ENCODE data around the gene CCDC148. TPM values are rescaled to one million over a fixed set of nuclear protein-coding genes. Genes with fewer than 3 reads are reported as not detected.

The CCDC148 gene
- polyA plus RNA-seq, 1 experiment = 0.22 TPM

DNA sequence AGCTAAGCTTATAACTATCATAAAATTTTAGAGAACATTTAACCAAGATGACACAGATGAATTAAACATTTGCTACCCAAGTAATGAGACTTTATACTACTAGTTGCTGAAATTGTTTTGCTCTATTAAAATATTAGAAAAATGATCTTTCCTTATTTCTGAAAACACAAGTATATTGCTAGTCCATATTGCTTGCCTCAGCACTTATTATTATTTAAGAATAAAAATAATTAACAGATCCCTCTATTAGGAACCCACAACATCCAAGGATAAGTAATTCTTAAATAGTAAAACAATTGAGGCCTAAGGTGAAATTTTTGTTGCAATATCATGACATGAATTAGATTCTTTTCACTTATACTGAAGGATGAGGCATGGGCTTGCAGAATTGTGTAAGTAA is 65.2 kb downstream of the CCDC148 start:
- H3K9me3 ChIP-seq (ENCODE audit: control insufficient read depth, insufficient read depth, low read length) = no peaks in the 10 kb centered on the region
- no peaks in the 10 kb centered on the region for H3K27me3 ChIP-seq (ENCODE audit: control insufficient read depth, insufficient read depth, low read length)
- POLR2A ChIA-PET = no interaction called here
- H3K27ac ChIP-seq (ENCODE audit: low read depth, low read length) = no peak overlapping the region
- no peak for DNase-seq (ENCODE audit: low read depth, low spot score)
- CTCF ChIA-PET = interaction anchor here (2.0 kb wide), 1 partner anchor 363 kb away, joined by 5 read pairs; no protein-coding TSS in a partner anchor
- H3K4me3 ChIP-seq (ENCODE audit: low read depth, low read length) = no peak overlapping the region
- no peak for TF ChIP-seq CTCF (IDR thresholded peaks at IDR 0.05; ENCODE audit: low read depth, low read length)

DNA sequence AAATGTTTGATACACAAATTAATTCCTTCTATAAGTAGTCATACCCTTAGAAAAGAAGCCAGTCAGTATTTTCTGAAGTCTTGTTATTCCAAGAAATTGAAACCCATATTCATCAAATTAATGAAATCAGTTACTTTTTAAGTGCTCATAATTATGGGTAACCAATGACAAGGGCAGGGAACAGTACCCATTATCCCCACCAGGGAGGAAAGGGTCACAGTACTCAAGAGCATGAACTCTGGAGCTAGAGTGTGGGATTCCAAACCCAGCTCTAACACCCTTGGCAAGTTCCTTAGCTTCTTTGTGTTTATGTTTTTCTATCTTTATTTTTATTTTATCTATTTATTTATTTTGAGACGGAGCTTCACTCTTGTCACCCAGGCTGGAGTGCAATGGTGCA is 68.4 kb downstream of the CCDC148 start:
- POLR2A ChIA-PET = no interaction called here
- Histone ChIP-seq H3K27ac (ENCODE audit: low read depth, low read length) (no peak overlapping the region), H3K4me3 (ENCODE audit: low read depth, low read length) (no peak overlapping the region), H3K27me3 (ENCODE audit: control insufficient read depth, insufficient read depth, low read length) (no peaks in the 10 kb centered on the region), H3K9me3 (ENCODE audit: control insufficient read depth, insufficient read depth, low read length) (no peaks in the 10 kb centered on the region)
- CTCF ChIA-PET = no interaction called here
- TF ChIP-seq CTCF (IDR thresholded peaks at IDR 0.05; ENCODE audit: low read depth, low read length) = no peak
- DNase-seq (ENCODE audit: low read depth, low spot score) = no peak

- TF ChIP-seq CTCF (IDR thresholded peaks at IDR 0.05; ENCODE audit: low read depth, low read length) = no peak
Measured at GRCh38 chr2:158385646-158386045, 70.9 kb downstream of the CCDC148 start.

GRCh38 chr2:158381978-158382377 is 74.6 kb downstream of the CCDC148 start:
- no peaks in the 10 kb centered on the region for H3K27me3 ChIP-seq (ENCODE audit: control insufficient read depth, insufficient read depth, low read length)
- DNase-seq (ENCODE audit: low read depth, low spot score) = no peak
- H3K9me3 ChIP-seq (ENCODE audit: control insufficient read depth, insufficient read depth, low read length) = no peaks in the 10 kb centered on the region
- H3K4me3 ChIP-seq (ENCODE audit: low read depth, low read length) = no peak overlapping the region
- CTCF ChIA-PET = interaction anchor here (0.5 kb wide), 1 partner anchor 356 kb away, joined by 4 read pairs; no protein-coding TSS in a partner anchor
- no peak for TF ChIP-seq CTCF (IDR thresholded peaks at IDR 0.05; ENCODE audit: low read depth, low read length)
- POLR2A ChIA-PET = no interaction called here
- no peak overlapping the region for H3K27ac ChIP-seq (ENCODE audit: low read depth, low read length)

More at GRCh38 chr2:158385646-158386045, 70.9 kb downstream of the CCDC148 start:
- DNase-seq (ENCODE audit: low read depth, low spot score) = no peak
- ChIA-PET CTCF (no interaction called here), POLR2A (no interaction called here)
- H3K4me3 ChIP-seq (ENCODE audit: low read depth, low read length) = no peak overlapping the region
- H3K27me3 ChIP-seq (ENCODE audit: control insufficient read depth, insufficient read depth, low read length) = no peaks in the 10 kb centered on the region
- no peak overlapping the region for H3K27ac ChIP-seq (ENCODE audit: low read depth, low read length)
- H3K9me3 ChIP-seq (ENCODE audit: control insufficient read depth, insufficient read depth, low read length) = no peaks in the 10 kb centered on the region

DNA sequence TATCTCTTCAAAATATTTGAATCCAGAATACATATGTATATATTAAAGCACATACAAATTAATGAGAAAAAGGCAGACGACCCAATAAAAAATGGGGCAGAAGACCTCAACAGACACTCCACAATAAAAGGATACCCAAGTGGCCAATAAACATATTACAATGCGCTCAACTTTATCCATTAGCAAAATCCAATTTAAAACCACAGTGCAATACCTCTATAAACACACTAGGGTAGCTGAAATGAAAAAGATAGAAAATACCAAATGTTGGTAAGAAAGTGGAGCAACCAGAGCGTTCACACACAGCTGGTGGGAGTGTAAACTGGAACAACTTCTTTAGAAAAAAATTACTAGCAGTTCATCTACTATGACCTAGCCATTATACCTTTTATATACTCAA is 75.3 kb downstream of the CCDC148 start:
- CTCF ChIA-PET = no interaction called here
- H3K27ac ChIP-seq (ENCODE audit: low read depth, low read length) = no peak overlapping the region

More for the DNA sequence above, 75.3 kb downstream of the CCDC148 start:
- TF ChIP-seq CTCF (IDR thresholded peaks at IDR 0.05; ENCODE audit: low read depth, low read length) = no peak
- POLR2A ChIA-PET = no interaction called here
- Histone ChIP-seq H3K4me3 (ENCODE audit: low read depth, low read length) (no peak overlapping the region), H3K27me3 (ENCODE audit: control insufficient read depth, insufficient read depth, low read length) (no peaks in the 10 kb centered on the region), H3K9me3 (ENCODE audit: control insufficient read depth, insufficient read depth, low read length) (no peaks in the 10 kb centered on the region)
- no peak for DNase-seq (ENCODE audit: low read depth, low spot score)
